Ishikawa (cell line): ENCODE measurements around the gene BICDL2.

ENCODE experiments used
- CEBPB ChIP-seq: IDR thresholded peaks from 2 replicates; pipeline ENCODE4 v1.6.1; 2012
- MAX ChIP-seq: IDR thresholded peaks from 2 replicates; pipeline ENCODE4 v1.6.1; 2012
- NFIC ChIP-seq: IDR thresholded peaks from 2 replicates; pipeline ENCODE4 v1.6.1; 2012
- RAD21 ChIP-seq: IDR thresholded peaks from 2 replicates; pipeline ENCODE4 v1.6.1; 2012; ENCODE audit warnings: low read depth
- USF1 ChIP-seq: IDR thresholded peaks from 2 replicates; pipeline ENCODE4 v1.6.1; 2012

- TF ChIP-seq MAX (no peak), RAD21 (no peak), CEBPB (no peak), NFIC (no peak), USF1 (no peak)
Observed at GRCh38 chr16:3007957-3008689, 28.6 kb downstream of the BICDL2 start.
